ENCODE measurements around the gene ITGAE.
A peak's percentile ranks its signal among the peaks of the same experiment; 100 is the strongest.

ITGAE gene

DNA sequence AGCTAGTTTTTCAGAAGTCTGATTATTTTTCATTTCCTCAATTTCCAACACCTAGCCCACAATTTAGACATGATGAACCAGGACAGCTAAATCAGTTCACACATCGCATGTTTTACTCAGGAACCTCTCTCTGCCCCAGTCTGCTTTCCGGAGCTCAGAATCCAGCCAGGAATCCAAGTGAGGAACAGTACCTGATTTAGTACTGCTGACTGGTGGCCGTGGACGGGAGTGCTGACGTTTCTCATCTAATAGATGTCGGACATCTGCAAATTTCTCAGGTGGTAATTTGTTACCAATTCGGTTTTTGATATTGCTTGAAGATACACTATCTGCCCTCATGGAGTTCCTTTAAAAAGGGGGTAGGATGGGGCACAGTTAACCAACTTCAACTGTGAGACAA is 14.9 kb upstream of the ITGAE start:
- DNase-seq = no peak

DNA sequence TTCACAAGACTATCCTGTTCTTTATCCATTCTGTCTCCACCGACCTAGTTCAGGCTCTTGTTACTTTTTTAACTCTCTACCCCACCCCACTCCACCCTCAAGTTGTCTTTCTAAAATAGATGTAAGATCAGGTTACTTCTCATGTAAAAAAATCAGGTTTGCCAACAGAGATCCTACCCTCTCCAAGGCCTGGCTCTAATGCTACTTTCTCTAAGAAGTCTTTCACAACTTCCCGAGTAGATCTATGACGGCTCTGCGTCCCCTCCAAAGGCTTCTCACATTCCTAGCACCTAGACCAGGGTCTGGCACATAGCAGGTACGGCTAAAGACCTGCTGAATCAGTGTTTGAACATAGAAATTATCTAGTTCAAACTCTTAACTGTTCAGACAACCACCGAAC is 14.1 kb upstream of the ITGAE start:
- no peak for DNase-seq

DNA sequence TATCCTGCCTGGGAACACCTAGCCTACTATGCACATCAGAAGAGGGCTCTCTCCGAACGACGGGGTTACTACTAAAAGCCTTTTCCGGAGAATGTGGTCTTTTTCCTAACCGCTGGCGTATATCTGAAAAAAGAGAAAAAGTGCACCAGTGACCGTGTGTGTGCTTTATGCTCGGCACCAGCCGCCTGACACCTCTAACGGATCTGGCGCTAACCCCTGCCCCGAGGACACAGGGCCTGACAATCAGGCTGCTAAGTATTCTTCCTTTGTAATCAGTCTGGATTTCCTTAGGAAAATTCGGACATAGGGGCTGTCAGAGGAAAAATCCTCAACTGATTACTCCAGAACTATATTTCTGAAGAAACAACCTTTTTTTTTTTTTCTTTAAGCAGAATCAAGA is 13.4 kb upstream of the ITGAE start:
- DNase-seq = no peak

GRCh38 chr17:3813171-3813570 is 12.2 kb upstream of the ITGAE start:
- no peak for DNase-seq

DNA sequence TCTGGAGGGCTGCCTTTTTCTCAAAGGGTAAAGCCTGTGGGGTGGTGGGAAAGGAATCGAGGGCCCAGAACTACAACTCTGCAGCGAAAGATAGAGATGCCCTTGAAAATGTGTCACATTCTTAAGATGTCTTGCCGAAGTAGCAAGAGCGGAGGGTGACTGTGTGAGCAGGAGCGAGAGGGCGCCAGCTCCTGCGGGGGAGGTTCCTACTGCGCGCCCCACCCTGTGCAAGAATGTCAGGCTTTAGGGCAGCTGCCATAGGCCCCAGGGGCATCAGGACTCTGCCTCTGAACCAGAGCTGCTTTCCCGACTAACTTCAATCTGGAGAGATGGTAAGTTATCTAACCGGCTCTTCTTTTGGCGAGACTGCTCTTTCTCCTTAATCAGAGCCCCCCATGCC is 11.8 kb upstream of the ITGAE start:
- DNase-seq = no peak

GRCh38 chr17:3812284-3812683 is 11.3 kb upstream of the ITGAE start:
- DNase-seq = no peak

- no peak for DNase-seq
These were observed 9.0 kb upstream of the ITGAE start for GRCh38 chr17:3810019-3810418.

DNA sequence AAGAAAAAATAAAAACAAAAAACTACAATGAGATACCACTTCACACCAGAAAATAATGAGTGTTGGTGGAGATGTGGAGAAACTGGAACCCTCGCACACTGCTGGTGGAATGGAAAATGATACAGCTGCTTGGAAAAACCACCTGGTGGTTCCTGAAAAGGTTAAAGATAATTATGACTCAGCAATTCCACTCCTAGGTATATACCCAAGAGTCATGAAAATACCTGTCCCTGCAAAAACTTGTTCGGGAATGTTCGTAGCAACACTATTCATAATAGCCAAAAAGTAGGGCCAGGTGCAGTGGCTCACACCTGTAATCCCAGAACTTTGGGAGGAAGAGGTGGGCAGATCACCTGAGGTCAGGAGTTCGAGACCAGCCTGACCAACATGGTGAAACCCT is 8.1 kb upstream of the ITGAE start:
- no peak for DNase-seq

DNA sequence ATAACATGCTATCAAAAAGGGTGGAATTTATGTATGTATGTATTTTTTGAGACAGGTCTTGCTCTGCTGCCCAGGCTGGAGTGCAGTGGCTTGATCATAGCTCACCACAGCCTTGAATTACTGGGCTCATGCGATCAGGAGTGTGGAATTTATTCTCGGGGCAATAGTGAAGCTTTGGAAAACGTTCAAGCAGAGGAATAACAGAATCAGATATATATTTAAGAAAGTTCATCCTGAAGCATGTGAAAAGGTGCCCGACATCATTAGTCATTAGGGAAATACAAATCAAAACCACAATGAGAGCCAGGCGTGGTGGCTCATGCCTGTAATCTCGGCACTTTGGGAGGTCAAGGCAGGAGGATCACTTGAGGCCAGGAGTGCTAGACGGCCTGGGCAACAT is 7.7 kb upstream of the ITGAE start:
- no peak for DNase-seq

- no peak for DNase-seq
These were observed 4.6 kb upstream of the ITGAE start for GRCh38 chr17:3805581-3805980.

DNA sequence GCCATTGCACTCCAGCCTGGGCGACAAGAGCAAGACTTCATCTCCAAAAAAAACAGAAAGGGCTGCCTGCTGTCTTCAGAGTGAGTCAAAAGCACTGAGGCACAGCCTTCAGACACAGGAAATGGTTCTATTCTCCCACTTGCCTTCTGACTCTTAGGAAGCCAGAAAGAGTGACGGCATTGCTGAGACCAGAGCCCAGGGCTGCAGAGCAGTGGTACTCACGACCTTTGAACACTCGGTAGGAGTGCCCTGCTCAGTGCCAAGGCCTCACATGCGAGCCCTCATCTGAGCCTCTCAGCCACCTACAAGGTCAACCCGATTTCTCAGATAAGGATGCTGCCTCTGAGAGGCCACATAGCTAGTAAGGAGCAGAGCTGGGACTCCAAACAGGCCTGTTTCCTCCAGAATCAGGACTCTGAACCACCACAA is 3.5 kb upstream of the ITGAE start:
- no peak for DNase-seq

GRCh38 chr17:3803308-3803640 is 2.3 kb upstream of the ITGAE start:
- DNase-seq = no peak

DNA sequence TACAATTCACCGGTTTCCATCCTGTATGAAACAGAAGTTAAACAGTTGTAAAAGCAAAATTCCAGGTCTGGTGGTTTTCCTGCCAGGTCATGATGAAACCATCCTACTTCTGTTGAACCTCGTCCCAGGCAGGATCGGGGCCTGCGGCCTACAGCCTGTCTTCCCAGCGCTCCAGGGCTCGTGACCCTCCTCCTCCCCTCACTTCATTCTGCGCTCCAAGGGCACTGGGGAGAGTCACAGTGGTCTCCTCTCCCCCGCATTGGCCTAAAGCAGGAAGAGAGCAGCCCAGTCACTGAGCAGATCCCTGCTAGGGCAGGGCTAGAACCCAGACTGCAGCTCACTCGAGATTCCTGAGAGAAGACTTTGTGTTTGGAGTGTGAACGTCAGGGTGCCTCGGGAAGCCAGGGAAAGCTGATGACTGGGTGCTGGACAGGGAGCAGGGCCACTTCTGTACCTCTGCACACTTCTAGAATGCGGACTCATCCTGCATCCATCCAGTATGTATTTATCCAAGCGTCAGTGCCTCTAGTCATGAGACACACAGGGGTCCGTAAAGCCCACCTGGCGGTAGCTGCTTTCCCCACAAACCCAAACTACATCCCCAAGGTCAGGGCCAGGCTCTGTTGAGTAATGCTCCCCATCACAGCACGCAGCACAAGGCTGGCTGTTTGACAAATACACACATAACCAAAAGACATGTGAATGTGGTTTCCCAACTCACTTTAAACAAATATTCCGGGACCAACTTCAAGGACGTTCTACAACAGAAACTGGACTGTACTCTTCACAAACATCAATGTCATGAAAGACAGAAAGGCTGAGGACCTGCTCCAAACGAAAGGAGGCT is 1.7 kb upstream of the ITGAE start:
- no peak for DNase-seq

DNA sequence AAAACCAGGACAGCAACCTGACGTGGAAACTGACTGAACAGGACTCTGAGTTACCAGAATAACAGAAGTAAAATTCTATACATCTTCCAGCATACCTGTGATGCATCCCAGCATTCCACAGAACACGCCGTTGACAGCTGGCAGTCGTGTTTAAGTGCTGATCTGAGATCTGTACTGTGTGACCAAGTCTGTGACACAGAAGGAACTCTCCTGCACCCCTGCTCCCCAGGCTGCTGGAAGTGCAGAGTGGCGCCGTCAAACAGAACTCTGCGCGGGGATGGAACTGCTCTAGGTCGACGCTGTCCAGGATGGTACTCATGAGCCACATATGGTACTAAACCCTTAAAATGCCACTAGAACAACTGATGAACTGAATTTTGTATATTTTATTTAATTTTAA is 804 bp upstream of the ITGAE start:
- no peak for DNase-seq

GRCh38 chr17:3801347-3801746 is 359 bp upstream of the ITGAE start:
- no peak for DNase-seq

DNA sequence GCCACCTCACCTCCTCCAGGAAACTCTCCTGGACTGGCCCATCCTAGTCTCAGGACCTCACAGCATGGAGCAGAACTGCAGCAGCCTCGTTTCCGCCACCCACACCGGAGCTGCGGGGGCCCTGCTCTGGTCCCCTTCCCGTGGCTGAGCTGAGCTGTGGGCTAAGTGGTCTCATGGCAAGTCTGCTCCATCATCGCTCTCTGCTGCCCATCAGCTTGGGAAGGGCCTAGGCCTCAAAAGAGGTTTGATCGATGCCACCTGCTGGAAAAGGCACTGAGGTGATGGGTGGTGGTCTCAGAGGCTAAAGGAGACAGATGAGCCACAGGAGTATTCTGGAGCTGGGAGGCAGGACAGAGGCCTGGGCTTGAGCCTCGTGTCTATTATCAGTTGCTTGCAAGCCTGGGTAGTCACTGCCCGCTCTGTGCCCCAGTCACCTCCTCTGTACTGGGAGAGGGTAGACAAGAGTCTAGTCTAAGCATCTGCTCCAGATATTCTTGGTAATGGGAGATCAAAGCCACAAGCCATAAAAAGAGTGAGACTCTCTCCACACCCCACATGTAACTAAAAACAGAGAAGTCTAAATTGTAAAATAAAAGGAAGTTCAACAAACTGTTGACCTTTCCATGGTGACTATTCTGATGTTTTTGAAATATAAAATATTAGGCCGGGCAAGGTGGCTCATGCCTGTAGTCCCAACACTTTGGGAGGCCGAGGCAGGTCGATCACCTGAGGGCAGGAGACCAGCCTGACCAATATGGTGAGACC is 1.6 kb downstream of the ITGAE start:
- no peak for DNase-seq

GRCh38 chr17:3798273-3799180 is 2.5 kb downstream of the ITGAE start:
- no peak for DNase-seq

- DNase-seq = no peak
These were observed 4.2 kb downstream of the ITGAE start for GRCh38 chr17:3796822-3797170.

GRCh38 chr17:3796110-3796821 is 4.7 kb downstream of the ITGAE start:
- no peak for DNase-seq

GRCh38 chr17:3795390-3796102 is 5.4 kb downstream of the ITGAE start:
- peak; percentile 53 for DNase-seq

GRCh38 chr17:3794557-3795389 is 6.2 kb downstream of the ITGAE start:
- DNase-seq = peak; percentile 27

Data from eye (tissue), 1 donor.